H1 (cell line): ENCODE measurements around the gene CSF1. TPM values are rescaled to one million over a fixed set of nuclear protein-coding genes. Genes with fewer than 3 reads are reported as not detected.

ENCODE experiments used
- CTCF ChIA-PET: fragments of 300-600 bp; sonication (Branson Sonifier 250); formaldehyde crosslinking; loops from one replicate; lab custom pipeline; 2021; ENCODE audit not compliant: partially characterized antibody; lab: Charles Lee
- POLR2A ChIA-PET: fragments of 300-600 bp; sonication (Branson Sonifier 250); formaldehyde crosslinking; loops from one replicate; lab custom pipeline; 2021; ENCODE audit warnings: inconsistent platforms; ENCODE audit not compliant: partially characterized antibody; lab: Charles Lee
- DNase-seq, 2 experiments: peaks; one replicate each; pipeline versions ENCODE4 v3.0.0 to v3.0.0-alpha.2; 2010 to 2022; ENCODE audit warnings: low spot score in 2 of 2, low read depth in 1 of 2, mixed read lengths in 1 of 2
- FAIRE-seq: peaks from 2 replicates; lab custom pipeline; 2011; peaks lifted over from hg19 to GRCh38; lab: Jason Lieb, UNC
- H2AFZ ChIP-seq: 2 replicates; pipeline ENCODE4 v1.8.1; 2012; ENCODE audit warnings: low read length, inconsistent platforms
- H2AK5ac ChIP-seq: 2 replicates; pipeline ENCODE4 v1.6.1; 2013; ENCODE audit warnings: low read depth, low read length
- H2BK120ac ChIP-seq: replicated peaks from 2 replicates; pipeline ENCODE3; 2013; ENCODE audit warnings: low read depth, low read length, inconsistent platforms
- H2BK12ac ChIP-seq: 2 replicates; pipeline ENCODE4 v1.6.1; 2013; ENCODE audit warnings: low read depth, low read length
- H2BK15ac ChIP-seq: 2 replicates; pipeline ENCODE4 v1.6.1; 2013; ENCODE audit warnings: low read length
- H2BK20ac ChIP-seq: 2 replicates; pipeline ENCODE4 v1.6.1; 2013; ENCODE audit warnings: low read length
- H2BK5ac ChIP-seq: 2 replicates; pipeline ENCODE4 v1.6.1; 2013; ENCODE audit warnings: low read depth, low read length
- H3K14ac ChIP-seq: 2 replicates; pipeline ENCODE4 v1.6.1; 2013; ENCODE audit warnings: inconsistent platforms; ENCODE audit not compliant: insufficient read length
- H3K18ac ChIP-seq: 2 replicates; pipeline ENCODE4 v1.6.1; 2013; ENCODE audit warnings: low read length; ENCODE audit errors: extremely low read depth
- H3K23ac ChIP-seq: 2 replicates; pipeline ENCODE4 v1.6.1; 2013; ENCODE audit warnings: inconsistent platforms; ENCODE audit not compliant: insufficient read length
- H3K23me2 ChIP-seq: 2 replicates; pipeline ENCODE4 v1.6.1; 2013; ENCODE audit warnings: low read depth, low read length
- H3K27ac ChIP-seq: 2 replicates; pipeline ENCODE4 v1.6.1; 2011; ENCODE audit warnings: low read depth, low read length, inconsistent platforms
- H3K27me3 ChIP-seq, 4 experiments: replicated peaks in 1 of 4; 1 replicate in 1 of 4; 2 replicates in 3 of 4; pipeline versions ENCODE4 v1.6.1 to v1.8.1; 2011 to 2013; ENCODE audit warnings: low read length in 3 of 4, mild to moderate bottlenecking in 3 of 4, inconsistent platforms in 2 of 4, mixed read lengths in 2 of 4, moderate library complexity in 1 of 4; ENCODE audit not compliant: control insufficient read depth in 3 of 4, insufficient read depth in 3 of 4; ENCODE audit errors: extremely low read depth in 1 of 4
- H3K36me3 ChIP-seq, 4 experiments: 2 replicates each; pipeline versions ENCODE4 v1.6.1 to v1.8.1; 2011 to 2013; ENCODE audit warnings: mild to moderate bottlenecking in 4 of 4, low read length in 3 of 4, moderate library complexity in 2 of 4, control low read depth in 1 of 4, inconsistent platforms in 1 of 4; ENCODE audit not compliant: insufficient read depth in 4 of 4, control insufficient read depth in 2 of 4
- H3K4ac ChIP-seq: replicated peaks from 2 replicates; pipeline ENCODE3; 2013; ENCODE audit warnings: low read length, low read depth, mixed read lengths, inconsistent platforms; ENCODE audit not compliant: insufficient read length
- H3K4me1 ChIP-seq, 4 experiments: replicated peaks in 1 of 4; 1 replicate in 1 of 4; 2 replicates in 3 of 4; pipeline versions ENCODE4 v1.6.1 to v1.8.1; 2011 to 2013; ENCODE audit warnings: low read length in 3 of 4, inconsistent platforms in 2 of 4, mixed read lengths in 1 of 4; ENCODE audit not compliant: insufficient read depth in 4 of 4, control insufficient read depth in 3 of 4
- H3K4me2 ChIP-seq, 2 experiments: 2 replicates each; pipeline versions ENCODE4 v1.6.1 to v1.8.1; 2011 to 2013; ENCODE audit warnings: low read depth in 2 of 2, low read length in 2 of 2, control low read depth in 1 of 2, inconsistent platforms in 1 of 2, mild to moderate bottlenecking in 1 of 2; ENCODE audit not compliant: insufficient read depth in 1 of 2
- H3K4me3 ChIP-seq, 4 experiments: fragments of 200-600, 300-600 bp in 1 of 4; sonication (generic), shearing (Covaris generic), sonication (Bioruptor Twin) in 1 of 4; 2 replicates each; pipeline versions ENCODE4 v1.5.1 to v1.8.1; 2011 to 2016; ENCODE audit warnings: low read length in 4 of 4, low read depth in 3 of 4, control low read depth in 2 of 4, inconsistent platforms in 2 of 4, mild to moderate bottlenecking in 2 of 4, mixed read lengths in 1 of 4, moderate library complexity in 1 of 4; ENCODE audit not compliant: insufficient read depth in 2 of 4; ENCODE audit errors: extremely low read depth in 1 of 4
- H3K56ac ChIP-seq: replicated peaks from 2 replicates; pipeline ENCODE3; 2013; ENCODE audit warnings: low read depth, mild to moderate bottlenecking, mixed read lengths, low read length, inconsistent platforms; ENCODE audit not compliant: insufficient read length
- H3K79me1 ChIP-seq: 2 replicates; pipeline ENCODE4 v1.6.1; 2013; ENCODE audit warnings: low read depth, low read length, control low read depth
- H3K79me2 ChIP-seq, 2 experiments: 2 replicates each; pipeline versions ENCODE4 v1.6.1 to v1.8.1; 2012 to 2013; ENCODE audit warnings: low read length in 2 of 2, mild to moderate bottlenecking in 2 of 2, inconsistent platforms in 1 of 2; ENCODE audit not compliant: insufficient read depth in 2 of 2, control insufficient read depth in 1 of 2
- H3K9ac ChIP-seq, 4 experiments: replicated peaks in 1 of 4; 1 replicate in 1 of 4; 2 replicates in 3 of 4; pipeline versions ENCODE4 v1.6.1 to v1.8.1; 2011 to 2013; ENCODE audit warnings: low read depth in 3 of 4, low read length in 3 of 4, control low read depth in 2 of 4, mild to moderate bottlenecking in 2 of 4, moderate library complexity in 2 of 4, inconsistent platforms in 1 of 4; ENCODE audit errors: extremely low read depth in 1 of 4
- H3K9me3 ChIP-seq, 2 experiments: 2 replicates each; pipeline versions ENCODE4 v1.6.1 to v1.8.1; 2012 to 2013; ENCODE audit warnings: mild to moderate bottlenecking in 2 of 2, moderate library complexity in 2 of 2, control low read depth in 1 of 2, inconsistent platforms in 1 of 2, low read depth in 1 of 2, low read length in 1 of 2, mixed read lengths in 1 of 2; ENCODE audit not compliant: insufficient read depth in 2 of 2
- H4K20me1 ChIP-seq, 2 experiments: replicated peaks in 1 of 2; 2 replicates each; pipeline versions ENCODE3 to v1.8.1; 2011 to 2013; ENCODE audit warnings: inconsistent platforms in 2 of 2, low read length in 2 of 2, mild to moderate bottlenecking in 1 of 2; ENCODE audit not compliant: insufficient read depth in 2 of 2, control insufficient read depth in 1 of 2
- H4K5ac ChIP-seq: 2 replicates; pipeline ENCODE4 v1.6.1; 2013; ENCODE audit warnings: low read length, low read depth, mixed read lengths, inconsistent platforms; ENCODE audit not compliant: insufficient read length
- H4K8ac ChIP-seq: 2 replicates; pipeline ENCODE4 v1.8.0; 2013; ENCODE audit warnings: mild to moderate bottlenecking, moderate library complexity, low read length, inconsistent platforms; ENCODE audit not compliant: insufficient read depth; ENCODE audit errors: extremely low read depth
- H4K91ac ChIP-seq: replicated peaks from 2 replicates; pipeline ENCODE3; 2013; ENCODE audit warnings: low read length, mixed read lengths, inconsistent platforms; ENCODE audit not compliant: insufficient read length
- ASH2L ChIP-seq: fragments of 200-600, 300-600 bp; sonication (generic); IDR thresholded peaks from one replicate; pipeline ENCODE4 v1.7.1; 2017; ENCODE audit warnings: low read length
- CBX5 ChIP-seq: fragments of 300-800, 300-1000 bp; sonication (generic); IDR thresholded peaks from 2 replicates; pipeline ENCODE4 v1.7.1; 2016; ENCODE audit warnings: antibody characterized with exemption, low read length, low read depth
- CTBP2 ChIP-seq: IDR thresholded peaks from 2 replicates; pipeline ENCODE4 v1.7.0; 2011; ENCODE audit warnings: borderline replicate concordance, mild to moderate bottlenecking, moderate library complexity, mixed read lengths, low read length; ENCODE audit not compliant: insufficient read depth, insufficient read length
- GABPA ChIP-seq: IDR thresholded peaks from 2 replicates; pipeline ENCODE4 v1.6.1; 2011; ENCODE audit warnings: mild to moderate bottlenecking, low read length, moderate library complexity, borderline replicate concordance; ENCODE audit not compliant: insufficient read depth
- JUND ChIP-seq: IDR thresholded peaks from 2 replicates; pipeline ENCODE4 v1.6.1; 2011; ENCODE audit warnings: mild to moderate bottlenecking, improper control_type of control experiment, low read length
- KDM5A ChIP-seq: fragments of 200-600 bp; IDR thresholded peaks from 2 replicates; pipeline ENCODE4 v1.7.1; 2012; ENCODE audit warnings: mild to moderate bottlenecking, low read length, inconsistent platforms, mixed read lengths
- RFX5 ChIP-seq: IDR thresholded peaks from 2 replicates; pipeline ENCODE4 v1.6.1; 2011; ENCODE audit warnings: low read depth, low read length, improper control_type of control experiment, borderline replicate concordance
- SRF ChIP-seq: IDR thresholded peaks from 2 replicates; pipeline ENCODE4 v1.6.1; 2011; ENCODE audit warnings: mild to moderate bottlenecking, low read depth, low read length, moderate library complexity
- USF2 ChIP-seq: IDR thresholded peaks from 2 replicates; pipeline ENCODE4 v1.6.1; 2011; ENCODE audit warnings: low read length, improper control_type of control experiment
- WGBS, 2 experiments: shearing (Covaris generic) in 1 of 2; methylation state at CpG; one replicate each; pipeline versions ENCODE4 v1.1.6 to v1.1.7; 2013 to 2015; ENCODE audit warnings: low lambda C conversion rate in 2 of 2, mixed read lengths in 2 of 2, inconsistent platforms in 1 of 2, low coverage in 1 of 2, missing lambda C conversion rate in 1 of 2; ENCODE audit not compliant: insufficient replicate concordance in 2 of 2, insufficient coverage in 1 of 2, insufficient read length in 1 of 2; ENCODE audit errors: extremely low coverage in 1 of 2, missing lambda C conversion rate in 1 of 2; 5-methylcytosine and 5-hydroxymethylcytosine counted together
- polyA plus RNA-seq, 7 experiments: library from polyadenylated mRNA; depleted of rRNA in 3 of 7; stranded (reverse) in 5 of 7; unstranded in 2 of 7; fragments of >200 nt in 5 of 7; fragments of 200-250 nt in 2 of 7; gene quantifications; 1 replicate in 5 of 7; 2 replicates in 1 of 7; 4 replicates in 1 of 7; pipeline versions ENCODE4 v1.2.1 to v1.2.3, GENCODE V29; 2011 to 2013; ENCODE audit warnings: missing spikeins in 2 of 7, mixed read lengths in 2 of 7
- total RNA-seq: library from RNA; stranded (reverse); fragmentation: NEBNext Ultra II Directional; extraction: Animal tissue kit (Norgen Biotek cat#: 25700); gene quantifications from 2 replicates; pipeline ENCODE4 v1.2.1, GENCODE V29; 2021

The CSF1 gene
- total and polyA plus RNA-seq, 2 of the 8 experiments (the other 6 are each of a cell fraction or from before 2014, with no cell fraction given), result 3.3 to 5.4 TPM

GRCh38 chr1:109912214-109912861 lies 1.7 kb downstream of the CSF1 start:
- Histone ChIP-seq H3K27me3 (peaks cover 7 to 47% (median 34%) of the 10 kb centered on the region in 4 experiments), H3K79me1 (no peaks in the 10 kb centered on the region), H4K8ac (no peak overlapping the region; the same call in 1 of the 2 replicates), H3K79me2 (no peaks in the 10 kb centered on the region), H2AK5ac (peak overlapping the region; percentile 54; the same call in 1 of the 2 replicates), H3K9ac (no peak overlapping the region), H2AFZ (no peak overlapping the region), H2BK20ac (no peak overlapping the region), H2BK12ac (0 out of 2 replicates have a peak overlapping the region, but pooled peaks have one; percentile 6), H3K18ac (no peak overlapping the region), H4K5ac (peak overlapping the region; percentile 28), H3K36me3 (0 out of 8 replicates have a peak, but pooled peaks cover 0 to 2% (median 0%) of the 10 kb centered on the region in 4 experiments), H3K27ac (no peak overlapping the region), H3K4me3 (peak overlapping the region in 1 of 4 experiments; percentile 69; a peak in 1 of 8 replicates), H2BK5ac (no peak overlapping the region; the same call in 1 of the 2 replicates), H4K20me1 (peaks cover 0 to 4% of the 10 kb centered on the region in 2 experiments), H2BK15ac (peak overlapping the region; percentile 76; the same call in 1 of the 2 replicates), H3K14ac (no peak overlapping the region), H2BK120ac (no peak overlapping the region), H3K23me2 (peaks cover 12% of the 10 kb centered on the region; the same call in 1 of the 2 replicates), H3K23ac (no peak overlapping the region), H3K56ac (no peak overlapping the region), H3K4me2 (peak overlapping the region in 1 of 2 experiments; percentile 72; a peak in 2 of 4 replicates), H4K91ac (peak overlapping the region; percentile 26), H3K4me1 (peaks cover 2 to 23% (median 12%) of the 10 kb centered on the region in 4 experiments), H3K4ac (no peak overlapping the region), H3K9me3 (no peaks in the 10 kb centered on the region)
- FAIRE-seq (no peak), DNase-seq (no peak)
- TF ChIP-seq USF2, result no peak
- TF ChIP-seq JUND, result no peak
- TF ChIP-seq ASH2L, result no peak
- no peak for TF ChIP-seq KDM5A
- no peak for TF ChIP-seq CTBP2
- TF ChIP-seq SRF, result no peak
- TF ChIP-seq RFX5, result no peak
- TF ChIP-seq GABPA, result no peak
- no peak for TF ChIP-seq CBX5
- 71% methylated on average over 4 of the region's 4 CpGs; no CpG with 5 or more reads in 1 of the 2 experiments for WGBS, 2 experiments
- ChIA-PET CTCF (interaction anchor here (0.9 to 20.1 kb wide), 8 partner anchors 8 to 135 kb away, joined by 3 to 333 read pairs (median 5); partner anchors contain the start of gene AHCYL1), POLR2A (interaction anchor here (1.4 to 1.7 kb wide), 4 partner anchors 10 to 153 kb away, joined by 3 to 6 read pairs (median 4); no protein-coding TSS in a partner anchor)
